ENCODE measurements around the gene RAB3D.
"Not testable (repeated sequence)": the region's sequence is repeated elsewhere in the genome, so short reads cannot be mapped to it uniquely, and the experiment has no call there.

Gene RAB3D

GRCh38 chr19:11339254-11340098, at the start of gene RAB3D:
RAB3D (minus strand) TSS chr19:11339657; CDS start chr19:11337399, 2,258 bp downstream.
- DNase-seq (ENCODE audit: low read depth), result peak; percentile 64

DNA sequence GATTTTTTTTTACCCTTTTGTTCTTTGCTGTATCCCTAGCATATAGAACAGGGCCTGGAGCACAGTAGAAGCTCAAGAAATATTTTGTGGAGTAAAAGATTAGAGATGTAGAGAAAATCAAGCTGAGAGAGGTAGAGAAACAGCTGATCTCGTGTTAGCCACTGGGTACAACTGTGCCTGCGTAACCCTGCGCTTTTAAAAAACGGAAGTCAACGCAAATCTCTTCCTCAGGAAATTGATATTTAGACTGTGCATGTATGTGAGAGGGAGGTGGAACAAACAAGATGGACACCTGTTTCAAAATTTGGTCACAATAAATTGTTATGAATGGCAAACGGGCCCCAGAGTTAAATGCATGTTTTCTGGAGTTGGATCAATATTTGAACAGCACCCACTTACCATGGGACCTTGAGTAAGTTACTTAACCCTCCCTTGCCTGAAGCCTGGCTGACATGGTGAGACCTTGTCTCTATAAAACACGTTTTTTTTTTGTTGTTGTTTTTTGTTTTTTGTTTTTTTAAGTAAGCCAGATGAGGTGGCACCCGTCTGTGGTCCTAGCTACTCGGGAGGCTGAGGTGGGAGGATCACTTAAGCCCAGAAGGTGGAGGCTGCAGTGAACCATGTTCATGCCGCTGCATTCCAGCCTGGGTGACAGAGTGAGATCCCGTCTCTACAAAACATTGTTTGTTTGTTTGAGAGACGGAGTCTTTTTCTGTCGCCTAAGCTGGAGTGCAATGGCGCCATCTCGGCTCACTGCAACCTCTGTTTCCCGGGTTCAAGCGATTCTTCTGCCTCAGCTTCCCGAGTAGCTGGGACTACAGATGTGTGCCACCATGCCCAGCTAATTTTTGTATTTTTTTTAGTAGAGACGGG, 47.9 kb upstream of the RAB3D start:
- no peak for DNase-seq (ENCODE audit: low read depth)

- no peak for DNase-seq (ENCODE audit: low read depth)
These were observed 45.3 kb upstream of the RAB3D start for GRCh38 chr19:11384778-11385129.

GRCh38 chr19:11383706-11384048, 44.2 kb upstream of the RAB3D start:
- DNase-seq (ENCODE audit: low read depth), result no peak

GRCh38 chr19:11382898-11383705, 43.6 kb upstream of the RAB3D start:
- no peak for DNase-seq (ENCODE audit: low read depth)

DNA sequence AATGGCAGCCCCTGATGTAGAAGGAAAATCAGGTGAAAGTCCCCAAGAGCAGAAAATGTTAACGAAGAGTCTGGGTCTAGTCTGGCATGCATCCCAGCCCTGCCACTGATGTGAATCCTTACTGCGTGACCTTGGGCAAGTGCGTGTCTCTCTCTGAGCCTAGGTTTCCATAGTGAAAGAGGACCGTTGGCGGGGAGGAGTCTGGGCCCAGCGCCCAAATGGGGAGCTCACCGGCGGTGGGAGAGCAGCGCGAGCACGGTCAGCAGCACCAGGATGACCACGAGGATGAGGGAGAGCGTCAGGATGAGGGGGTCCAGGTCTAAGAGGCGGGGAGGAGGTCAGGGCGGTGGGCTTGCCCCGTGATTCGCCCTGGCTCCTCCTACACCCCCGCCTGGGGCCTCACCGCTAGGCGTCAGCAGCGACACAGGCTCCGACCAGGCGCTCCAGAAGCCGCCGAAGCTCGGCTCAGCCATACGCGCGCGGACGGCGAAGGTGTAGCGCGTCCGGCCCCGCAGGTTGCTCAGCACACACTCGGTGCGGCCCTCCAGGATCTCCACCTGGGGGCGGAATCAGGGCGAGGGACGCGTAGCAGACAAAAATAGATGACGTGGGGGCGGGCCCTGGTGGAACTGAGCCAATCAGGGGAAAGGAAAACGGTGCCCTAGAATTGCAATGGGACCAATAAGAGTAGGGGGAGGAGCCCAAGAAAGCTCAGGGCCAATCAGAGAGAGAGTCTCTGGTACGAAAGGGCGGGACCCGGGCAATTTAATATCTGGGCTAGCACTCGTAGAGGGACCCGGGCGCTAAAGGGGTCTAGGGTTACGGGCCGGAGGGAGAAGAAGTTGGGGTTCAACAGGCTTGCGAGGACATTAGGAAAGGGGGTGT, 41.4 kb upstream of the RAB3D start:
- peak; percentile 94 for DNase-seq (ENCODE audit: low read depth)

DNA sequence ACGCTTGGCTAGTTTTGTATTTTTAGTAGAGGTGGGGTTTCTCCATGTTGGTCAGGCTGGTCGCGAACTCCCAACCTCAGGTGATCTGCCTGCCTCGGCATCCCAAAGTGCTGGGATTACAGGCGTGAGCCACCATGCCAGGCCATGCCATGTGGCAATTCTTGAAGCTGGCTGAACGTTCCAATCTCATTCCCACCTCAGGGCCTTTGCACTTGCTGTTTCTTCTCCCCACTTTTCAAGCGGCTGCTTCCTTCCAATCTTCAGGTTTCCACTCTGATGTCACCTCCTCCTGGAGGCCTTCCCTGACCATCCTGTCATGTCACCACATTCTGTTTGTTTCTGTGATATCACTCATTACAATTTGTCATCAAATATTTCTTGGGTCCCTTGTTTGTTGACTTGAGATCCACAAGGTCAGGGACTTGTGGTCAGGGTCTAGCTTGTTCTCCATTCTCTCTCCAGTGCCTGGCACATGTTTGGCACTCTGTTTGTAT, 40.4 kb upstream of the RAB3D start:
- DNase-seq (ENCODE audit: low read depth), result no peak

GRCh38 chr19:11379269-11379845, 39.9 kb upstream of the RAB3D start:
- DNase-seq (ENCODE audit: low read depth), result not testable (repeated sequence)

DNA sequence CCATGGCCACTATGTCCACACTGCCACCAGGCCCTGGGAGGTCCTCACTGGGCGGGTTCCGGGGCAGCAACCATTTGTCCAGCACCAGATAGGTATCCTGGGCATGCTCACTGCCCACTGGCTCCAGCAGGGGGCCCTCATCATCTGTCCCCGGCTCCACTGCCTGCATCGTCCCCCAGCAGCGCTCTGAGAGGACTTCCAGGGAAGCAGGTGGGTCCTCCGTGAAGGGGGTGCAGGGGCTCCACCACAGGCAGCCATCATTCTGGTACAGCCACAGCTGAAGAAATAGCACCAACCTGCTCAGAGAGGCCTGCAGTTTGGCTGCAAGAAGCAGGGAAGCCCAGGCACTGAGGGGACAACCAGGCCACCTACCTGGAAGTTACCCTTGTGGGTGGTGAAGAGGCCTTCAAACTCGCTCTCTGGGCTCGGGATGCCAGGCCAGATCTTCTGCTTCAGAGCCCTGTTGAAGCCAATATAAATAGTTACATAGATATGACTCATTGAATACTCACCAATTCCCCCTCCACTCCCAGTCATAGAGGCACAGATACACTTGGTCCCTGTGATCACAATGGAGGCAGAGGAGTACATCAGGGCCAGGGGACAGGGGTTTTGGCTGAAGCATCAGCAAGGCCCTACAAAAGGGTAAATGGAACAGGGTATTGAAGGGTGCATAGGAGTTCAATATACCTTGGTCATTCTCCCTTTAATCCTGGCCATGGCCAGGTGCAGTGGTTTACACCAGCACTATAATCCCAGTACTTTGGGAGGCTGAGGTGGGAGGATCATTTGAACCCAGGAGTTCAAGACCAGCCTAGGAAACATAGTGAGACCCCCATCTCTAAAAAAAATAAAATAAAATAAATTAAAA, 39.1 kb upstream of the RAB3D start:
- peak; percentile 79 for DNase-seq (ENCODE audit: low read depth)

GRCh38 chr19:11377756-11378155, 38.3 kb upstream of the RAB3D start:
- no peak for DNase-seq (ENCODE audit: low read depth)

DNA sequence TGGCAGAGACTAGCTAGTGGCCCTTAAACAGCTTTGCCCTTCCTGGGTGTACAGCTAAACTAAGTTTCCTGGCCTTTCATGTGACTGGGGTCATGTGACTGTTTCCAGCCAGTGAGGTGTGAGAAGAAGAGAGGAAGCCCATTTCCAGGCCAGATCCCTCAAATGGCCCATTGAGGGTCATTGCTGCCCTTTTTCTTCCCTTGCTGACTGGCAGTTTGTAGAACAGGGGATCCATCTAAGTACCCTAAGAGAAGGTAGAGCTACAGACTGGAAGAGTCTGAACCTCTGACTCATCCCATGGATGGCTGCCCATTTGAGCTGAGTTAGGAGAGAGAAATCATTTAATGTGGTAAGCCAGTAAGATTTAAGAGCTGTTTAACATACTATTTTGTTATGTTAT, 37.8 kb upstream of the RAB3D start:
- peak; percentile 90 for DNase-seq (ENCODE audit: low read depth)

GRCh38 chr19:11375143-11375948, 35.9 kb upstream of the RAB3D start:
- no peak for DNase-seq (ENCODE audit: low read depth)

- DNase-seq (ENCODE audit: low read depth), result peak; percentile 99
These were observed 35.1 kb upstream of the RAB3D start, which contains the start of gene SWSAP1 for GRCh38 chr19:11374433-11375142. SWSAP1 (plus strand) TSS chr19:11374666; CDS start chr19:11374681, 15 bp downstream.

- DNase-seq (ENCODE audit: low read depth), result no peak
These were observed 34.5 kb upstream of the RAB3D start for GRCh38 chr19:11373885-11374432.

- DNase-seq (ENCODE audit: low read depth), result no peak
These were observed 33.9 kb upstream of the RAB3D start for GRCh38 chr19:11373166-11373884.

GRCh38 chr19:11370744-11371143, 31.3 kb upstream of the RAB3D start:
- DNase-seq (ENCODE audit: low read depth), result no peak

DNA sequence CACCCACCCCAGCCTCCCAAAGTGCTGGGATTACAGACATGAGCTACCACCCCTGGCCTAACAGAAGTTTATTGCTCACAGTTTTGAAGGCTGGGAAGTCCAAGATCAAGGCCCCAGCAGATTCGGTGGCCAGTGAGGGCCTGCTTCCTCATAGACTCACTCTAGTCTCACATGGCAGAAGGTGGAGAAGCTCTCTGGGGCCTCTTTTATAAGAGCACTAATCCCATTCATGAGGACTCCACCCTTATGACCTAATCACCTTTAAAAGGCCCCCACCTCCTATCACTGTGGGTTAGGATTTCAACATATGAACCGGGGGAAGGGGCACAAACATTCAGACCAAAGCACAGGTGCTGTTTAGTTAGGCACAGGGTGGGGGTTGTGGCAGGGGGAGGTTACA, 28.1 kb upstream of the RAB3D start:
- DNase-seq (ENCODE audit: low read depth), result no peak

Data from stromal cell of bone marrow (primary cell).